Measurements from ENCODE around the gene KLHL9.

The KLHL9 gene

DNA sequence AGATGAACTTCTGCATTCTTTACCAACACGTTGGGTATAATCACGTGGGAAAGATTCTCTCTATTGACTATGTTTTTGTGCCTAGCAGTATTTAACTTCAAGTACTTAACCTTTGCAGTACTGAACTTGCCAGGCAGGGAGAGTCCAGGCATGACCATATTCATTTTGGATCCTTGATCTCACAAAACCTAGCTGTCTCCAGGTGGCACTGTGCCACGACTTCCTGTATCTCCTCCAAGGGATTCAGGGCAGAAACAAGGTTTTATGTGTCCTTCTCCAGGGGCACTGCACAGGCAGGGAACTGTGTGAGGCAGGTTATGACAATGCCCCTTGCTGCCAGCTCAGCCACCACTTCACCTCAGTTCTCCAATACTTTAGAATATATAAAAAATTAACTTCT is 18.3 kb downstream of the KLHL9 start:
- DNase-seq = peak in 1 of 2 experiments; percentile 26

DNA sequence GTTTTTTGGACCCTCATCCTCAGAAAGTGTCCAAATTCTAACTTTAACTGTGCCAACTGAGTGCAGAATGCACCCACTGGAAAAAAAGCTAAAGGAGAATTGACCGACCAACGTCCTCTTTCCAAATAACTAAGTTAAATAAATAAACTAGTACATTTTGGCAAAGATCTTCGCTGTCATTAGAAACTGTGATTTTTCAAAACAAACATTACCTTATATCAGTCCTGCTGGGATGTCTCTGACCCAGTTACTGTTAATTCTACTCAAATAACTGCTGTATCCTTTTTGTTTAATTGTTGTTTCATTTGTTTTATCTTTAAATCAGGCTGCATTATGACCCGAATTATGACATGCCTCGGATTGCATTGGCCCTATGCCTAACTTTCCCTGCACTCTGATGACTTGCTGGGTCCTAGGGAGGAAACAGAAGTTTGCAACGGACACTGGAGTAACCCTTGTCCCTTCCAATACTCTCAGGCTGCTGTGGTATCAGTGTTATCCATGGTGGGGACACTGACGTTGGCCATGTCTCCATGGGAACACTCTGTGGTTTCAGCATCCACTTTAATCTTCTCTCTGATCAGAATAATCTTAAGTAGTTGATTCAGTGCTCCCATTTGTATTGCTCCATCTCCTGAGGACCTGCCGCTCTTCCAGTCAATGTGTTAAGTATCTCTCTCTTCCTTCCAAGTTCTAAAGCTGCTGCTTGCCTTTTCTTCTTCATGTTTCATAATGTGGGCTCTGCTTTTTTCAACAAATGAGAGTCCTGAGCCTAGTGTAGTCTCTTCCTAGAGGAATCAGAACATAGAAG is 19.0 kb downstream of the KLHL9 start:
- no peak for DNase-seq

DNA sequence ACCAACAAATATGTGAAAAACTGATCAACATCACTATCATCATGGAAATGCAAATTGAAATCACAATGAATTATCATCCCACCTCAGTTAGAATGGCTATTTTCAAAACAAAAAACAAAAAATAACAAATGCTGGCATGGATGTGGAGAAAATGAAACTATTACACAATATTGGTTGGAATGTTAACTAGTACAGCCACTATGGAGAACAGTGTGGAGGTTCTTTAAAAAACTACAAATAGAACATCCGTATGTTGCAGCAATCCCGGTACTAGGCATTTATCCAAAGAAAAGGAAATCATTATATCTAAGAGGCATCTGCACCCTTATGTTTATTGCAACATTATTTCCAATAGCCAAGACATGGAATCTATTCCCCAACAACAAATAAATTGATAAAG is 21.1 kb downstream of the KLHL9 start:
- no peak for DNase-seq

- DNase-seq = no peak
Measured at GRCh38 chr9:21311889-21312288, 23.3 kb downstream of the KLHL9 start.

GRCh38 chr9:21305213-21305612 is 30.0 kb downstream of the KLHL9 start, which contains the start of gene IFNA5:
IFNA5 (minus strand) TSS chr9:21305313; CDS start chr9:21305256, 57 bp downstream.
- DNase-seq = no peak

- no peak for DNase-seq
Measured at GRCh38 chr9:21295992-21296391, 39.2 kb downstream of the KLHL9 start.

DNA sequence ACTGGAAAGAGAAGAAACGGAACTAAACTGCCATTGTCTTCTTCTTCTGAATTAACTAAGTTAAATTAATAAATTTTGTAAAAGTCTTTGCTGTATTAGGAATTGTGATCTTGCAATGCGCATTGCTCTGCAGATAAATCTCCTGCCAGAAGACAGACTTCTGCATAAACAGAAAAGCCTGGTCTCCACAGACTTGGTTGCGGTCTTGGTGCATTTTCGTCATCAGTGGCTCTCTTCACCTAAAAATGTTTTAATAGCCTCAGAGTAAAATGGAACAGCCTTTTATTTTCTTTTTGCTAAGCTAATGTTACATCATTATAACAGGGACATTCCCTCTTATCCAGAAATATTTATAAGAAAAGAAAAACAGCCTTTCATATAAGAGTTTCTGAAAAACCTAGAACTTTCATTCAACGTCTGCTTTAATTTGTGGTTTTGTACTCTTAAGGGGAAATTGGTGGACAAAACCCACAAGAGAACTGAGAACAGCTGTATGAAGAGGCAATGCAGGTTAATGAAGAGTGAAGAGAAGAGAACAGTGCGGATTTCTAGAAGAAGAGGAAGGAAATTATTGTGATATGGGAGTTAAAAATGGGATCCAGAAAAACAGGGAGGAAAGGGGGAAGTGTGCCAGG is 40.2 kb downstream of the KLHL9 start:
- DNase-seq = no peak

- DNase-seq = no peak
Measured at GRCh38 chr9:21294364-21294774, 40.8 kb downstream of the KLHL9 start.

GRCh38 chr9:21289848-21290247 is 45.4 kb downstream of the KLHL9 start:
- DNase-seq = no peak

- DNase-seq = no peak
Measured at GRCh38 chr9:21287280-21287679, 47.9 kb downstream of the KLHL9 start.

DNA sequence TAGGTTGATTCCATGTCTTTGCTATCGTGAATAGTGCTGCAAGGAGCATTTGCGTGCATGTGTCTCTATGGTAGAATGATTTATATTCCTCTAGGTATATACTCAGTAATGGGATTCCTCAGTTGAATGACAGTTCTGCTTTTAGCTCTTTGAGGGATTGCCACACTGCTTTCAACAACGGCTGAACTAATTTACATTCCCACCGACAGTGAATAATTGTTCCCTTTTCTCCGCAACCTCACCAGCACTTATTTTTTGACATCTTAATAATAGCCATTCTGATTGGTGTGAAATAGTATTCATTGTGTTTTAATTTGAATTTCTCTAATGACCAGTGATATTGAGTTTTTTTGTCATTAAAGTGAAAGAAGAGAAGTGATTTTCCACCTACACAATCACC is 48.5 kb downstream of the KLHL9 start:
- DNase-seq = no peak

DNA sequence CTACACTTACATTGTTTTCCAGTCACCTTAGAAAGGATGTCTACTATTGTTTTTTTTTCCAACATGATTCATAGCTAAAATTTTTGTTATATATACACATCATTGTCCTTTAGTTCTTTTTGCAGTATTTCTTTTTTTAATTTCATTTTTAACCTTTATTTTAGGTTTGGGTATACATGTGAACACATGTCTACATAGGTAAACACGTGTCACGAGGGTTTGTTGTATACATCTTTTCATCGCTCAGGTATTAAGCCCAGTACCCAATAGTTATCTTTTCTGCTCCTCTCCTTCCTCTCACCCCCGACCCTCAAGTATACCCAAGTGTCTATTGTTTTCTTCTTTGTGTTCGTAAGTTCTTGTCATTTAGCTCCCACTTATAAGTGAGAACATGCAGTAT is 49.1 kb downstream of the KLHL9 start:
- no peak for DNase-seq

GRCh38 chr9:21281275-21281674 is 53.9 kb downstream of the KLHL9 start:
- DNase-seq = no peak
